Panc1 (cell line): ENCODE results near the gene OSBPL5.

Source experiments
- CTCF ChIP-seq: fragments of 450-650 bp; IDR thresholded peaks from 2 replicates; pipeline ENCODE4 v1.5.1; 2017; ENCODE audit warnings: mild to moderate bottlenecking
- POLR2AphosphoS5 ChIP-seq: IDR thresholded peaks from 2 replicates; pipeline ENCODE4 v1.6.1; 2012; ENCODE audit warnings: mild to moderate bottlenecking, low read depth, low read length, moderate library complexity
- REST ChIP-seq, 2 experiments: IDR thresholded peaks; 2 replicates each; pipeline ENCODE4 v1.6.1; 2011 to 2012; ENCODE audit warnings: low read depth in 2 of 2, control low read depth in 1 of 2, low read length in 1 of 2, mild to moderate bottlenecking in 1 of 2, moderate library complexity in 1 of 2; ENCODE audit not compliant: insufficient read depth in 1 of 2

- TF ChIP-seq POLR2AphosphoS5: no peak
- TF ChIP-seq CTCF: no peak
- TF ChIP-seq REST (IDR thresholded peaks at IDR 0.05; ENCODE audit: insufficient read depth in 1 of 2, low read depth in 2 of 2, low read length in 1 of 2): no peak
Measured at GRCh38 chr11:3144296-3145205, 20.6 kb downstream of the OSBPL5 start.
